B cell (primary cell): Measurements from ENCODE around the gene SLC9A9. TPM values are rescaled to one million over a fixed set of nuclear protein-coding genes. Genes with fewer than 3 reads are reported as not detected.

Source experiments
- ATAC-seq: fragments of 200-7000 bp; cut with Tn5 transposase; one replicate; pipeline ENCODE4 v1.10.0; 2021; ENCODE audit warnings: low read depth, mild to moderate bottlenecking, moderate number of reproducible peaks, moderate library complexity
- CTCF ChIA-PET: fragments of 350-600 bp; sonication (Branson Sonifier 250); formaldehyde crosslinking; loops from one replicate; lab custom pipeline; 2021; ENCODE audit warnings: antibody characterized with exemption, inconsistent platforms; lab: Charles Lee
- POLR2A ChIA-PET: fragments of 350-600 bp; sonication (Branson Sonifier 250); formaldehyde crosslinking; loops from one replicate; lab custom pipeline; 2021; ENCODE audit warnings: antibody characterized with exemption; lab: Charles Lee
- DNase-seq: peaks from one replicate; pipeline ENCODE4 v3.0.0; 2013
- H2AFZ ChIP-seq: 2 replicates; pipeline ENCODE4 v1.6.1; 2012; ENCODE audit warnings: mild to moderate bottlenecking, low read depth, low read length; ENCODE audit not compliant: insufficient read depth, poor library complexity, severe bottlenecking
- H3K27ac ChIP-seq, 2 donors: 1 replicate in 1 of 2; 2 replicates in 1 of 2; pipeline ENCODE4 v1.5.1; 2012 to 2013; ENCODE audit warnings: low read length in 2 of 2, mild to moderate bottlenecking in 2 of 2, moderate library complexity in 1 of 2
- H3K27me3 ChIP-seq, 4 experiments: fragments of 200-600 bp in 1 of 4; sonication (generic) in 1 of 4; replicated peaks in 1 of 4; 1 replicate in 2 of 4; 2 replicates in 2 of 4; pipeline versions ENCODE4 v1.6.1 to v1.7.0; 2013 to 2016; ENCODE audit warnings: low read length in 3 of 4, mild to moderate bottlenecking in 2 of 4, mixed read lengths in 1 of 4, moderate library complexity in 1 of 4; ENCODE audit not compliant: insufficient read depth in 4 of 4, control insufficient read depth in 3 of 4; ENCODE audit errors: control extremely low read depth in 1 of 4
- H3K36me3 ChIP-seq, 2 experiments: replicated peaks in 1 of 2; 1 replicate in 1 of 2; 2 replicates in 1 of 2; pipeline versions ENCODE4 v1.6.1 to v1.7.1; 2013; ENCODE audit warnings: low read length in 1 of 2; ENCODE audit not compliant: insufficient read depth in 2 of 2, control insufficient read depth in 1 of 2; ENCODE audit errors: control extremely low read depth in 1 of 2, extremely low read depth in 1 of 2
- H3K4me1 ChIP-seq, 2 donors: fragments of 200-600 bp in 1 of 2; sonication (generic) in 1 of 2; 1 replicate in 1 of 2; 2 replicates in 1 of 2; pipeline versions ENCODE4 v1.5.1 to v1.6.1; 2013 to 2017; ENCODE audit warnings: low read length in 2 of 2; ENCODE audit not compliant: control insufficient read depth in 2 of 2, insufficient read depth in 2 of 2
- H3K4me2 ChIP-seq: replicated peaks from 2 replicates; pipeline ENCODE3; 2012; ENCODE audit warnings: mild to moderate bottlenecking, low read depth, low read length; ENCODE audit not compliant: poor library complexity, severe bottlenecking
- H3K4me3 ChIP-seq, 5 experiments: fragments of 200-600 bp in 1 of 5; sonication (generic) in 1 of 5; 1 replicate in 3 of 5; 2 replicates in 2 of 5; pipeline versions ENCODE4 v1.5.1 to v1.7.0; 2011 to 2016; ENCODE audit warnings: low read length in 4 of 5, mild to moderate bottlenecking in 4 of 5, low read depth in 2 of 5, control low read depth in 1 of 5, moderate library complexity in 1 of 5; ENCODE audit not compliant: insufficient read depth in 1 of 5; ENCODE audit errors: control extremely low read depth in 1 of 5, extremely low read depth in 1 of 5
- H3K79me2 ChIP-seq: fragments of 200-600 bp; sonication (generic); one replicate; pipeline ENCODE4 v1.6.0; 2016; ENCODE audit warnings: low read length; ENCODE audit not compliant: control insufficient read depth, insufficient read depth
- H3K9ac ChIP-seq: fragments of 200-600 bp; sonication (generic); 2 replicates; pipeline ENCODE4 v1.6.1; 2017; ENCODE audit warnings: mild to moderate bottlenecking, low read length, moderate library complexity
- H3K9me3 ChIP-seq, 3 donors: one replicate each; pipeline versions ENCODE4 v1.6.1 to v1.7.1; 2013; ENCODE audit warnings: low read length in 2 of 3; ENCODE audit not compliant: control insufficient read depth in 2 of 3, insufficient read depth in 1 of 3; ENCODE audit errors: control extremely low read depth in 1 of 3
- H4K20me1 ChIP-seq: 2 replicates; pipeline ENCODE4 v1.6.0; 2012; ENCODE audit warnings: mild to moderate bottlenecking, low read length; ENCODE audit not compliant: insufficient read depth, control insufficient read depth, poor library complexity, severe bottlenecking
- H3K27ac Mint-ChIP-seq: one replicate; pipeline ENCODE4 v1.8.0; 2021; ENCODE audit warnings: mixed read lengths
- H3K27me3 Mint-ChIP-seq: one replicate; pipeline ENCODE4 v1.8.0; 2021; ENCODE audit warnings: mixed read lengths
- H3K4me1 Mint-ChIP-seq: one replicate; pipeline ENCODE4 v1.8.0; 2021; ENCODE audit warnings: mixed read lengths
- H3K4me3 Mint-ChIP-seq: one replicate; pipeline ENCODE4 v1.8.0; 2021; ENCODE audit warnings: mixed read lengths
- H3K9me3 Mint-ChIP-seq: one replicate; pipeline ENCODE4 v1.8.0; 2022; ENCODE audit warnings: mixed read lengths; ENCODE audit not compliant: insufficient read depth
- EZH2 ChIP-seq: IDR thresholded peaks from 2 replicates; pipeline ENCODE4 v1.6.1; 2012; ENCODE audit warnings: borderline replicate concordance, low read depth, mild to moderate bottlenecking, moderate library complexity, low read length; ENCODE audit not compliant: insufficient read depth, poor library complexity, severe bottlenecking
- WGBS: methylation state at CpG from one replicate; pipeline ENCODE4 v1.1.5; 2013; ENCODE audit warnings: missing lambda C conversion rate; ENCODE audit not compliant: insufficient coverage; 5-methylcytosine and 5-hydroxymethylcytosine counted together
- intact Hi-C: fragments of 100-400 bp; cut with micrococcal nuclease; formaldehyde crosslinking; loops from one replicate; pipeline ENCODE4 v1.10.0; 2022
- polyA plus RNA-seq: library from polyadenylated mRNA; depleted of rRNA; stranded (reverse); fragments of >200 nt; gene quantifications from 2 replicates; pipeline ENCODE4 v1.2.3, GENCODE V29; 2012
- total RNA-seq, 2 donors: library from RNA; stranded (reverse); fragments of 120-200 nt in 1 of 2; gene quantifications; 1 replicate in 1 of 2; 2 replicates in 1 of 2; pipeline versions ENCODE4 v1.2.3 to v1.2.4, GENCODE V29; 2013 to 2022
- TF ChIP-seq, protein P1 (sequence below): fragments of 200-600 bp; IDR thresholded peaks from one replicate; pipeline ENCODE4 v1.8.0; 2022; ENCODE audit warnings: antibody characterized with exemption, mild to moderate bottlenecking

SLC9A9 gene
- total and polyA plus RNA-seq, 2 donors (not counting 1 experiment from before 2014, with no cell fraction given) = 7.7 to 17.3 TPM

- no peak overlapping the region for H3K4me3 Mint-ChIP-seq
- Histone ChIP-seq H2AFZ (no peak overlapping the region), H3K9ac (no peak overlapping the region), H3K36me3 (no peaks in the 10 kb centered on the region), H3K9me3 (no peaks in the 10 kb centered on the region), H3K4me1 (peaks cover 21 to 29% of the 10 kb centered on the region in 2 donors), H3K27me3 (no peaks in the 10 kb centered on the region), H4K20me1 (no peaks in the 10 kb centered on the region), H3K4me3 (no peak overlapping the region), H3K79me2 (no peaks in the 10 kb centered on the region), H3K4me2 (no peak overlapping the region), H3K27ac (no peak overlapping the region)
- no peaks in the 10 kb centered on the region for H3K9me3 Mint-ChIP-seq
- no peaks in the 10 kb centered on the region for H3K27me3 Mint-ChIP-seq
- no peak for DNase-seq
- no peak for ATAC-seq
- ChIA-PET POLR2A (interaction anchor here (0.6 kb wide), 1 partner anchor 1297 kb away, joined by 3 read pairs; no protein-coding TSS in a partner anchor), CTCF (no interaction called here)
- TF ChIP-seq EZH2 = no peak
- TF ChIP-seq, protein P1, sequence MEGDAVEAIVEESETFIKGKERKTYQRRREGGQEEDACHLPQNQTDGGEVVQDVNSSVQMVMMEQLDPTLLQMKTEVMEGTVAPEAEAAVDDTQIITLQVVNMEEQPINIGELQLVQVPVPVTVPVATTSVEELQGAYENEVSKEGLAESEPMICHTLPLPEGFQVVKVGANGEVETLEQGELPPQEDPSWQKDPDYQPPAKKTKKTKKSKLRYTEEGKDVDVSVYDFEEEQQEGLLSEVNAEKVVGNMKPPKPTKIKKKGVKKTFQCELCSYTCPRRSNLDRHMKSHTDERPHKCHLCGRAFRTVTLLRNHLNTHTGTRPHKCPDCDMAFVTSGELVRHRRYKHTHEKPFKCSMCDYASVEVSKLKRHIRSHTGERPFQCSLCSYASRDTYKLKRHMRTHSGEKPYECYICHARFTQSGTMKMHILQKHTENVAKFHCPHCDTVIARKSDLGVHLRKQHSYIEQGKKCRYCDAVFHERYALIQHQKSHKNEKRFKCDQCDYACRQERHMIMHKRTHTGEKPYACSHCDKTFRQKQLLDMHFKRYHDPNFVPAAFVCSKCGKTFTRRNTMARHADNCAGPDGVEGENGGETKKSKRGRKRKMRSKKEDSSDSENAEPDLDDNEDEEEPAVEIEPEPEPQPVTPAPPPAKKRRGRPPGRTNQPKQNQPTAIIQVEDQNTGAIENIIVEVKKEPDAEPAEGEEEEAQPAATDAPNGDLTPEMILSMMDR = no peak
- H3K27ac Mint-ChIP-seq = no peak overlapping the region
- intact Hi-C loops = no loop called here
- peaks cover 45% of the 10 kb centered on the region for H3K4me1 Mint-ChIP-seq
- WGBS = 51% methylated on average over 2 of the region's 3 CpGs
Measured at GRCh38 chr3:143809121-143809621, 39.1 kb downstream of the SLC9A9 start.

DNA sequence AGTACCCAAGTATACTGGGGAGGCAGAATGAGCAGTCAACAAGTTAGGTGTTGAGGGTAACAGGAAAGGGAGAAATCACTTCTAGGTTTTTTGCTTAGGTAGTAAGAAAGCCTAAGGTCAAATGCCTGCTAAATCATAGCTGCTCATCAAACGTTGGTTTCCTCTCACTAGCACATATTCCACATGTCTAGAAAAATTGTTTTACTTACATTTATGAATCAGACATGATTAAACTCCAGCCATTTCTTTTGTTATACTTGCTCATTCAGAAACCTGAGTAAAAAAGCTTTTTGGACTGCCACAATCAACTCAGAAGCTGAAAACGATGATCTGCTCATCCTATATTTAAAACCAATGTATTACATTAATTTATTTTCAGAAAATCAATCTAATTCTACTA is 40.2 kb downstream of the SLC9A9 start:
- Histone ChIP-seq H3K79me2 (no peaks in the 10 kb centered on the region), H3K4me2 (no peak overlapping the region), H3K4me3 (no peak overlapping the region), H3K27ac (no peak overlapping the region), H2AFZ (no peak overlapping the region), H4K20me1 (no peaks in the 10 kb centered on the region), H3K4me1 (peaks cover 20 to 29% of the 10 kb centered on the region in 2 donors), H3K36me3 (no peaks in the 10 kb centered on the region), H3K9me3 (no peaks in the 10 kb centered on the region), H3K27me3 (no peaks in the 10 kb centered on the region), H3K9ac (no peak overlapping the region)
- H3K9me3 Mint-ChIP-seq = no peaks in the 10 kb centered on the region
- peaks cover 35% of the 10 kb centered on the region for H3K4me1 Mint-ChIP-seq
- DNase-seq (no peak), ATAC-seq (no peak)
- no peak for TF ChIP-seq EZH2
- TF ChIP-seq, protein P1 = no peak
- H3K27me3 Mint-ChIP-seq = no peaks in the 10 kb centered on the region
- H3K27ac Mint-ChIP-seq = no peak overlapping the region
- ChIA-PET POLR2A (no interaction called here), CTCF (interaction anchor here (0.6 kb wide), 1 partner anchor 59 kb away, joined by 3 read pairs; no protein-coding TSS in a partner anchor)
- H3K4me3 Mint-ChIP-seq = no peak overlapping the region
- no CpG with 5 or more reads among the region's 2 CpGs for WGBS
- intact Hi-C loops = no loop called here
